GM12875 (cell line): Measurements from ENCODE around the gene ATP5PF.
"Not testable (repeated sequence)": the region's sequence is repeated elsewhere in the genome, so short reads cannot be mapped to it uniquely, and the experiment has no call there.

Source experiments
- H3K4me3 ChIP-seq: one replicate; pipeline ENCODE4 v1.5.1; 2011; ENCODE audit warnings: low read depth, low read length, control low read depth
- CTCF ChIP-seq: IDR thresholded peaks from 2 replicates; pipeline ENCODE4 v1.5.1; 2011; ENCODE audit warnings: low read depth, mild to moderate bottlenecking, control low read depth, inconsistent platforms, low read length, moderate library complexity, borderline replicate concordance; ENCODE audit not compliant: insufficient read depth

The ATP5PF gene

GRCh38 chr21:25701529-25701928 lies 33.2 kb downstream of the ATP5PF start:
- TF ChIP-seq CTCF = no peak
- H3K4me3 ChIP-seq = no peak overlapping the region

- no peak for TF ChIP-seq CTCF
Measured at GRCh38 chr21:25700741-25701140, 34.0 kb downstream of the ATP5PF start.

DNA sequence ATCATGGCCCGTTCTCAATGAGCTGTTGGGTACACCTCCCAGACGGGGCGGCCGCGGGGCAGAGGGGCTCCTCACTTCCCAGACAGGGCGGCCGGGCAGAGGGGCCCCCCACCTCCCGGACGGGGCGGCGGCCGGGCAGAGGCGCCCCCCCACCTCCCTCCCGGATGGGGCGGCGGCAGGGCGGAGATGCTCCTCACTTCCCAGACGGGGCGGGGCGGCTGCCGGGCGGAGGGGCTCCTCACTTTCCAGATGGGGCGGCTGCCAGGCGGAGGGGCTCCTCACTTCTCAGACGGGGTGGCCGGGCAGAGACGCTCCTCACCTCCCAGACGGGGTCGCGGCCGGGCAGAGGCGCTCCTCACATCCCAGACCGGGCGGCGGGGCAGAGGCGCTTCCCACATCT lies 39.2 kb downstream of the ATP5PF start:
- H3K4me3 ChIP-seq = not testable (repeated sequence)

More at GRCh38 chr21:25700741-25701140, 34.0 kb downstream of the ATP5PF start:
- H3K4me3 ChIP-seq = no peak overlapping the region

- no peak overlapping the region for H3K4me3 ChIP-seq
- no peak for TF ChIP-seq CTCF
Measured at GRCh38 chr21:25691976-25692375, 42.7 kb downstream of the ATP5PF start.

GRCh38 chr21:25689226-25689625 lies 45.5 kb downstream of the ATP5PF start:
- no peak for TF ChIP-seq CTCF
- H3K4me3 ChIP-seq = no peak overlapping the region

GRCh38 chr21:25688275-25689155 lies 46.2 kb downstream of the ATP5PF start:
- TF ChIP-seq CTCF = no peak
- H3K4me3 ChIP-seq = no peak overlapping the region

GRCh38 chr21:25687787-25688186 lies 46.9 kb downstream of the ATP5PF start:
- TF ChIP-seq CTCF = no peak
- no peak overlapping the region for H3K4me3 ChIP-seq
